Kidney (tissue), 14 donors: ENCODE data around the gene ASAP3. TPM values are rescaled to one million over a fixed set of nuclear protein-coding genes. Genes with fewer than 3 reads are reported as not detected.

Source experiments
- DNase-seq, 5 donors: peaks; one replicate each; pipeline ENCODE4 v3.0.0-alpha.2; 2013 to 2020
- FAIRE-seq: peaks from 2 replicates; lab custom pipeline; 2012; peaks lifted over from hg19 to GRCh38; lab: Jason Lieb, UNC
- H3K27ac ChIP-seq, 2 donors: one replicate each; pipeline ENCODE4 v1.7.0; 2013; ENCODE audit warnings: low read depth in 2 of 2, low read length in 2 of 2, inconsistent platforms in 1 of 2
- H3K27me3 ChIP-seq: one replicate; pipeline ENCODE4 v1.7.1; 2013; ENCODE audit warnings: low read length, inconsistent platforms; ENCODE audit not compliant: control insufficient read depth, insufficient read depth
- H3K36me3 ChIP-seq, 3 donors: one replicate each; pipeline versions ENCODE4 v1.7.0 to v1.7.1; 2013; ENCODE audit warnings: low read length in 3 of 3, control low read depth in 1 of 3, inconsistent platforms in 1 of 3; ENCODE audit not compliant: insufficient read depth in 3 of 3, control insufficient read depth in 2 of 3
- H3K4me1 ChIP-seq, 3 donors: one replicate each; pipeline versions ENCODE4 v1.7.0 to v1.7.1; 2013; ENCODE audit warnings: low read length in 3 of 3, inconsistent platforms in 1 of 3, low read depth in 1 of 3; ENCODE audit not compliant: control insufficient read depth in 2 of 3, insufficient read depth in 2 of 3
- H3K4me3 ChIP-seq, 3 donors: one replicate each; pipeline versions ENCODE4 v1.7.0 to v1.8.1; 2013; ENCODE audit warnings: low read length in 3 of 3, control low read depth in 1 of 3, inconsistent platforms in 1 of 3
- H3K9ac ChIP-seq, 3 donors: one replicate each; pipeline versions ENCODE4 v1.7.0 to v1.7.1; 2013; ENCODE audit warnings: low read length in 3 of 3, control low read depth in 1 of 3, inconsistent platforms in 1 of 3
- H3K9me3 ChIP-seq, 3 donors: one replicate each; pipeline versions ENCODE4 v1.7.0 to v1.7.1; 2013; ENCODE audit warnings: low read length in 3 of 3, control low read depth in 1 of 3, inconsistent platforms in 1 of 3; ENCODE audit not compliant: control insufficient read depth in 2 of 3, insufficient read depth in 1 of 3
- CTCF ChIP-seq: IDR thresholded peaks from 3 replicates; pipeline ENCODE4 v1.5.1; 2012; ENCODE audit warnings: mild to moderate bottlenecking, moderate library complexity, borderline replicate concordance; ENCODE audit not compliant: insufficient read depth; ENCODE audit errors: extremely low read depth
- intact Hi-C: fragments of 100-400 bp; cut with DNase I; formaldehyde crosslinking; loops from one replicate; pipeline ENCODE4 v1.11.1; 2022
- polyA plus RNA-seq: library from polyadenylated mRNA; stranded (reverse); fragments of 350-450 nt; fragmentation: Illumina TruSeq; extraction: RNeasy Lipid Tissue Mini Kit (QIAGEN cat#74804); gene quantifications from one replicate; pipeline ENCODE4 v1.2.3, GENCODE V29; 2014; ENCODE audit warnings: low read depth, low replicate concordance; ENCODE audit not compliant: insufficient read depth
- total RNA-seq: library from RNA; stranded (reverse); fragmentation: NEBNext Ultra II Directional; extraction: Animal tissue kit (Norgen Biotek cat#: 25700); gene quantifications from one replicate; pipeline ENCODE4 v1.2.1, GENCODE V29; 2021
- donor health status: control.
- donor health status: control.
- donor health status: control.
- donor health status: control.
- donor health status: control.
- donor health status: DM: yes; HTN: yes; CAD: no.
- donor health status: Normal renal cell carcinoma (clear cell type).

The ASAP3 gene
- total and polyA plus RNA-seq, 2 donors from 2014 or later = 29.9 to 37.8 TPM

DNA sequence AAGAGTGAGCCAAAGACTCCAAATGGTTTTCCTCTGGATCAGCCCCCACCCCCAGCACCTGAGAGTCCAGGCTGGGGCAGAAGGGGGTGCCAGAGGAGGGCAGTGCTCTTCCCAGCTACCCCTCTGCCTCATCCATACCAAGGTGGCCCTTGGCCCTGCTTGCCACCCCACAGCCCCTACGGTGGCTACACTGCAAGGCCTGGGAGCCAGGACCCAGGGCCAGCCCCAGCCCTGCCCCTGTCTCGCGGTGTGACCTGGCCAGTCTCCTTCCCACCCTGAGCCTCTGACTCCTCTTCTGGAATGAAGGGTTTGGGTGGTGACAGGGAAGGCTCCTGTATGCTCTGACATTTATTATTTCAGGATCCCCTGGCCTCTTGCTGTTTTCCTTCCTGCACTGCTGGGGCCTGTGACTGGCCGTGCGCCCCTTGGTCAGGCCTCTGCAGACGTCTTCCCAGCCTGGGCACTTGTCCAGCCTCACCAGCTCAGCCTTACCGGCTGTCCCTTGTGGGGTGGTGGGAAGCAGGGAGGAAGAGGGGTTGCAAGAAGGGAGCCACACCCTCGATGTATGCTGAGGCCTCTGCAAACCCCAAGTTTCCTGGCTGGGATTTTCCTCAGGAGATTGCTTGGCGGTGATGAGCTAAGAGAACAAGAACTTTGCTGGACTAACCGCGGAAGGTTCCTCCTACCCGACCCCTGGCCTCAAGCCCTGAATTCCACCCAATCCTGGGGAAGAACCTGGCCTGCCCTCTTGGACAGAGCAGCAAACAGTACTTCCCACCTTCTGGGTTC is 13.5 kb downstream of the ASAP3 start:
- no peak for TF ChIP-seq CTCF
- FAIRE-seq (no peak), DNase-seq (peak in 1 of 5 donors; percentile 80)
- Histone ChIP-seq H3K27ac (no peak overlapping the region), H3K4me3 (no peak overlapping the region), H3K9me3 (no peaks in the 10 kb centered on the region), H3K27me3 (no peaks in the 10 kb centered on the region), H3K9ac (no peak overlapping the region), H3K36me3 (no peaks in the 10 kb centered on the region), H3K4me1 (peaks cover 0 to 34% (median 26%) of the 10 kb centered on the region in 3 donors)
- intact Hi-C loops = no loop called here

DNA sequence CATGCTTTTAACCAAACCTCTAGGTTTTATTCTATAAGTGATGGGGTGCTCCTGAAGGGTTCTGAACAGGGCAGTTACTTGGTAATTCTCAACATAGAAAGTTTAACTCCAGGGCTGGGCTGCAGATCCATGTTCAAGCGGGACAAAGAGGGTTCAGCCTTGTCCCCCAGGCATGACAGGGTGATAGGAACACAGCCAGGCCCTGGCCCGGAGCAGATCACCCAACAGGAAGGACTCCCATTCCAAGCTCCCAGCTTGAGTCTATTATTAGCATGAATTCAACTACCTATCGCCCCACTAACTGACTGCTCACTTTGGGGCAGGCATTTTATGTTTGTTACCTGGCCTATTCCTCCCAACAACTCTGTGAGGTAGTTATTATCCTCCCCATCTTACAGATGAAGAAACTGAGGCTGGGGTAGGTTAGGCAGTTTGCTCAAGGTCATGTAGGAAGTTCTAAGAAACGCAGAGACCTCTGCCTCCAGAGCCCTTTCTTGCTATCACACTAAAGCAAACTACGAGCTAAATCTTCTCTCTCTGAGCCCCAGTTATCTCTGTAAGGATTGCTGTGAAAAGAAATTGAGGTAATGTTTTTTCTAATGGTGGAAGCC is 14.5 kb downstream of the ASAP3 start:
- H3K9ac ChIP-seq = no peak overlapping the region
- H3K4me1 ChIP-seq = peaks cover 0 to 28% (median 26%) of the 10 kb centered on the region in 3 donors
- intact Hi-C loops = no loop called here
- no peak for FAIRE-seq
- H3K36me3 ChIP-seq = no peaks in the 10 kb centered on the region
- H3K27me3 ChIP-seq = no peaks in the 10 kb centered on the region
- no peak for DNase-seq
- no peak overlapping the region for H3K4me3 ChIP-seq
- no peaks in the 10 kb centered on the region for H3K9me3 ChIP-seq
- no peak overlapping the region for H3K27ac ChIP-seq
- no peak for TF ChIP-seq CTCF

DNA sequence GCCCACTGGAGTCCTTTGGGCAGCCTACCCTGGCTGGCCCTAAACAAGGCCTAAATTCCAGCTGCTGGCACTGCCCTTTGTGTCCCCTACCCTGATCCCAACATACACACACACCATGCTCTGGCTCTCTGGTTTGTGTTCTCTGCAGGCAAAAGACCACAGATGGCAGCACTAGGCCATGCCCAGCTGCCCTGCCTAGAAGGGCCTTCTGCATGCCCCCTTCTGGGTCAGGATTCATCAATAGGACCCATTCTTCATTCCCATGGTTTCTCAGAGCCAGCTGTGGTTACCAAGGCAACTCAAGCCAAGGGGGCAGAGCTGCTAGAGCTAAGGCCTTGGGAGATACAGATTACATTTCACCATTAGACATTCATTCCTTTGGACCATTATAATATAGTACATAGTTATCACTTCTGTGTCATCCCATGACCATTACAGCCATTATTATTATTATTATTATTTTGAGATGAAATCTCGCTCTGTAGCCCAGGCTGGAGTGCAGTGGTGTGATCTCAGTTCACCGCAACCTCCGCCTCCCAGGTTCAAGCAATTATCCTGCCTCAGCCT is 17.5 kb downstream of the ASAP3 start:
- H3K4me1 ChIP-seq = peaks cover 0 to 14% (median 12%) of the 10 kb centered on the region in 3 donors
- no peak overlapping the region for H3K9ac ChIP-seq
- no peak for TF ChIP-seq CTCF
- no peaks in the 10 kb centered on the region for H3K9me3 ChIP-seq
- no peak overlapping the region for H3K4me3 ChIP-seq
- intact Hi-C loops = no loop called here
- no peak overlapping the region for H3K27ac ChIP-seq
- no peaks in the 10 kb centered on the region for H3K36me3 ChIP-seq
- no peaks in the 10 kb centered on the region for H3K27me3 ChIP-seq
- DNase-seq (peak in 1 of 5 donors; percentile 8), FAIRE-seq (no peak)
